ENCODE measurements around the gene CCDC57.
A peak's percentile ranks its signal among the peaks of the same experiment; 100 is the strongest.
"Not testable (repeated sequence)": the region's sequence is repeated elsewhere in the genome, so short reads cannot be mapped to it uniquely, and the experiment has no call there.

The CCDC57 gene

GRCh38 chr17:82222816-82223215 lies 10.2 kb upstream of the CCDC57 start:
- DNase-seq (ENCODE audit: low read depth), result no peak

DNA sequence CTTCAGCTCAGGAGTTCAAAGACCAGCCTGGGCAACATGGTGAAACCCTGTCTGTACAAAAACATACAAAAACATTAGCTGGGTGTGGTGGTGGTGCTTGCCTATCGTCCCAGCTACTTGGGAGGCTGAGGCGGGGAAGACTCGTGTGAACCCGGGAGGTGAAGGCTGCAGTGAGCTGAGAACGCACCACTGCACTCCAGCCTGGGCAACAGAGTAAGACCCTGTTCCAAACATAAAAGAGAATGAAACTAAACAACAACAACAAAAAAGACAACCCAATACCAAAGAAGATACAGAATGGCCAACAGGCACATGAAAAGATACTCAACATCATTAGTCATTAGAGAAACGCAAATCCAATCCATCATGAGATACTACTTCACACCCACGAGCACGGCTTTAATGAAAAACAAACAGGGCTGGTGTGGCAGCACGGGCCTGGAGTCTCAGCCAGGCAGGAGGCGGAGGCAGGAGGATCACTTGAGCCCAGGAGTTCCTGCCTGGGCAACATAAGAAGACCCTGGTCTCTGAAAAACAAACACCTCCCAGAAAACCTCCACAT lies 8.8 kb upstream of the CCDC57 start:
- DNase-seq (ENCODE audit: low read depth), result no peak

DNA sequence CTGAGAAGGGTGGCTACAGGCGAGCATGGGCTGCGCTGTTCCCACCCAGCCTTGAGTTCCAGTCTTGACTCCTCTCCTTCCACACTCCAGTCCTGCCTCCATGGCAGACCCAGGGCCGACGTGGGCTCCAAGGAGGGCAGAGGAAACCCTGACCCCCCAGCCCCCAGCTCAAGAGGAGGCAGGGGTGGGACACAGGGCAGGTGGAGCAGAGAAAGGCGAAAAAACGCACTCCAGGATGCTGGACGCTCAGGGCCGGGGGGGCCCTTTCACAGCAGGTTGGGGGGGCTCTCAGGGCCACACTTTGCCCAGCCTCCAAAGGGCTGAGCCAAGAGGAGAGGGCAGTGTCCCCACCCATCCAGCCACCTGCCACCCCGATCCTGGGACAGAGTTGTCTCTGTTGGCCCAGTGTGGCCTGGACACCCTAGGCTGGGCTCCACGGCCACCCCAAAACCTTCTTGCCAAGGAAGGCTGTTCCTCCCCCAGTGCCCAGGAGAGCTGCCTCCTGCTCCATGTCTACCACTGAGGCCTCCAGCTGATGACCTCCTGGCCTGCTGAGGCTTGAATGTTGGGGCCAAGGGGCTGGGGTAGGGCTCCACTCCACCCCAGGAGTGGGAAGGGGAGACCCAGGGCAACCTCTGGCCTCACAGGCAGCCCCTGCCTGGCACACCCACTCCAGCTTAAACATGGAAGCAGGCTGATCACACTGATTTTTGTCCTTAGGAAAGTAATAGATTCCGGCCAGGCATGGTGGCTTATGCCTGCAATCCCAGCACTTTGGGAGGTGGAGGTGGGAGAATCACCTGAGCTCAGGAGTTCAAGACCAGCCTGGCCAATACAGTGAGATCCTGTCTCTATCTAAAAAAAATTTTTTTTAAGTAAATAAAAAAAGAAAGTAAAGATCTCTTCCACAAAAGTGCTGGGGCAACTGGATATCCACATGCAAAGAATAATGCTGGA lies 7.4 kb upstream of the CCDC57 start:
- no peak for DNase-seq (ENCODE audit: low read depth)

- DNase-seq (ENCODE audit: low read depth), result no peak
Measured at GRCh38 chr17:82219083-82219482, 6.4 kb upstream of the CCDC57 start.

GRCh38 chr17:82218349-82219075 lies 5.9 kb upstream of the CCDC57 start:
- no peak for DNase-seq (ENCODE audit: low read depth)

DNA sequence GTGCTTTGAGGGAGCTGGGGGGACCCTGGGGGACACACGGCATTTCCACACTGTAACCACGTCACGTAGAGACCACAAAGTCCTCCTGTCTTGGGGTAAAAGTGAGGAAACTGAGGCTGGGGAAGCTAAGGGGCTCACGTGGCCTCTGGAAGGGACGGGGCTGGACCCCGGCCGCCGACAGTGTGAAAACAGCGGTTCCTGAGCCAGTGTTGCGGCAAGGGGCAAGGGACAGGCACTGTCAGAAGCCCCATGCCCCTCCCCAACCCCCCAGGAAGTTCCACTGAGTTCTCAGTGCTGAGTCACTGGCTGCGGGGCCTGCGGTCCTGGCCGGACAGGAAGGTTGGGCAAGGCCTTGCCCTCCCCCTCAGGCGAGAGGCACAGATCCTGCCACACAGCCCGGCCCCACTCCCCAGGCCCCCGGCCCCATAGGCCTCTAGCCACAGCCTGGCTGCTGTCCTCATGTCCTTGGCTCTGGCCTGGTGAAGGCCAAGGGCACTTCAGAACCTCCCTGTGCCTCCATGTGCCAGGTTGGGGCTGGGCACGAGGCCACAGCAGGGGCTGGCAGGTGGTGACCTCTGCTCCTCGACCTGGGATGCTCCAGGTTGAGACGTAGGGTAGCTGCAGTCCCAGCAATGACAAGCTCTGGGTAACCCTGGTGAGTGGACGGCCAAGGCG lies 5.0 kb upstream of the CCDC57 start:
- DNase-seq (ENCODE audit: low read depth), result peak; percentile 66

- DNase-seq (ENCODE audit: low read depth), result no peak
Measured at GRCh38 chr17:82217120-82217529, 4.5 kb upstream of the CCDC57 start.

DNA sequence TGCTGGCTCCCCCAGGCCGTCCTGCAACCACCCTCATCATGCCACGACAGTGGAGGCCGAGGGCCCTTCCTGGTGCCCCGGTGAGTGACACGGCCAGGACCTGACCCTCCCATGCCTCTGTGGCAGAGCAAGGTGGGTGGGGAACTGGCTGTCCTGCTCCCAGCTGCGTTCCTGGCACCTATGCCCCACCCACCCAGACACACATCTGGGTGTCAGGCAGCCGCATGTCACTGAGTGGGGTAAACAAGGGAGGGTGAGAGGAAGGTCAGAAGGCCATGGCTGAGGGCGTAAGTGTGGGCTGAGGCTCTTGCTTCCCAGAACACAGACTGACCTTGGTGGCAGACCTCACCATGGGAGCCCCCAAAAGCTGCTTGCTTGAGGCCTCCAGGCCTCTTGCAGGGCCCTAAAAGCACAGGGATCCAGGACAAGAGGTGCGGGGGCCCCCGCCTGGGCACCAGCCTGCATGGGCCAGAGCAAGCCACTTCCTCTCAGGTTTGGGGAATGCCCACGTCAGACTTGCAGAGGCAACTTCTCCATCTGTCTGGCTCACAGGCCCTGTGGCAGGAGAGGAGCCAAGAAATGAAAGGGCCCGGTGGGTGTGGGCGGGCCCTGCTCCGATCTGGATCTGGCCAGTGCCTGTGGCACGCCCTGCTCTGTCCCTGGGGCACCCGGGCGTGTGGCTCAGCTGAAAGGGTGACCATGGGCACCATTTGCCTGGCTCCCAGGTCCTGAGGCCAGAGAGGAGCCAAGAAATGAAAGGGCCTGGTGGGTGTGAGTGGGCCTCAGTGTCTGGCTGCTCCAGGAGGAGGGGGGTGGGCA lies 3.9 kb upstream of the CCDC57 start:
- peak; percentile 66 for DNase-seq (ENCODE audit: low read depth)

- DNase-seq (ENCODE audit: low read depth), result no peak
Measured at GRCh38 chr17:82215972-82216300, 3.3 kb upstream of the CCDC57 start.

DNA sequence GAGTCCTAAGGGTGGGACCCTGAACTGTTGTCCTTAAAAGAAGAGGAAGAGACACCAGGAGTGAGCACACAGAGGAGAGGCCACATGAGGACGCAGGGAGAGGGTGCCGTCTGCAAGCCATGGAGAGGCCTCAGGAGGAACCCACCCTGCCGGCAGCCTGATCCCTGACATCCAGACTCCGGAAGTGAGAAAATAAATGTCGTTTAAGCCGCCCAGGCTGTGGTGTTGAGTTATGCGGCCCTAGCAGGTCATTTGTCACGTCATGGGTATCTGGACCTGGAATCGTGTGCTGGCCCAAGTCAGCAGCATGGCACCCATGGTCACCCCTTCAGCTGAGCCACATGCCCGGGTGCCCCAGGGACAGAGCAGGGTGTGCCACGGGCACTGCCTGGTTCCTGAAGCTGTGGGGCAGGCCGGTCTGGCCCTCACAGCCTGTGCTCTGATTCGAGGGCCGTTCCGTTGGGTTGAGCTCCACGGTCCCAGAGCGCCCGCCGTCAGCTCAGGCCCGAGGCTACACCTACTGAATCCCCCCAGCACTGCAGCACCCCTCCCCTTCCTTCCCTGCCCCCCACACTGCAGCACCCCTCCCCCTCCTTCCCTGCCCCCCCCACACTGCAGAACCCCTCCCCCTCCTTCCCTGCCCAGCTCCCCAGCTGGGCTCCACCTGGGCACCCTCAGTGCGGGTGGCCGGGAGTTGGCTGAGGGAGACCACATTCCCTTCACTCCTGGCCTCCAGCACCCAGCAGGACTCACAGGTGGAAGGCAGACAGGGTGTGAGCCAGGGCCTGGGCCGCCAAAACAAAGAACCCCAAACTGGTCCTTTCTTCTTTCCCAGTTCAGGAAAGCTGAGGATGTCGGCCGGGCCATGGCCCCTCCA lies 2.7 kb upstream of the CCDC57 start:
- no peak for DNase-seq (ENCODE audit: low read depth)

DNA sequence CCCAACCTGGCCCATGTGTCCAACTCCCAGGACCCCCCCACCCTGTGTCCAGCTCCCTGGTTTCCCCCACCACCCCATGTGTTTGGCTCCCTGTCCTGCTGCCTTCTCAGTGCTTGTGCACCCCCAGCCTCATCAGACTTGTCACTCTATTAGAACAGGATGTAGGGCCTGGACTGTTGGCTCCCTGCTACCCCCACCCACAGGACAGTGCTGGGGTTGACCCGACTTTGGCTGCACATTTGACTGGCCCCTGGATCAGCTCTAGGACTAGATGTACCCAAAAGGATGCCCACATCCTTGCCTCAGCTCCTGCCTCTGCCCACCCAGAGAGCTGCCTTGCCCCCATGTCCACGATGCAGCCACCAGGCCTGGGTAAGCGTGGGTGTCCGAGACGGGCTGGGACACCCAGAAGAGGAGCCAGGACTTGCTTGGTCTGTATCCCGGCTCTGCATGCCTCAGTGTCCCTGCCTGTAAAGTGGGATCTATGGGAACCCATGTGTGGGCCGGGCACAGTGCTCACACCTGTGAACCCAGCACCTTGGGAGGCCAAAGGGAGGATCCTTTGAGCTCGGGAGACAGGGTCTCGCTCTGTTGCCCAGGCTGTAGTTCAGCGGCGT lies 1.5 kb upstream of the CCDC57 start:
- DNase-seq (ENCODE audit: low read depth), result no peak

DNA sequence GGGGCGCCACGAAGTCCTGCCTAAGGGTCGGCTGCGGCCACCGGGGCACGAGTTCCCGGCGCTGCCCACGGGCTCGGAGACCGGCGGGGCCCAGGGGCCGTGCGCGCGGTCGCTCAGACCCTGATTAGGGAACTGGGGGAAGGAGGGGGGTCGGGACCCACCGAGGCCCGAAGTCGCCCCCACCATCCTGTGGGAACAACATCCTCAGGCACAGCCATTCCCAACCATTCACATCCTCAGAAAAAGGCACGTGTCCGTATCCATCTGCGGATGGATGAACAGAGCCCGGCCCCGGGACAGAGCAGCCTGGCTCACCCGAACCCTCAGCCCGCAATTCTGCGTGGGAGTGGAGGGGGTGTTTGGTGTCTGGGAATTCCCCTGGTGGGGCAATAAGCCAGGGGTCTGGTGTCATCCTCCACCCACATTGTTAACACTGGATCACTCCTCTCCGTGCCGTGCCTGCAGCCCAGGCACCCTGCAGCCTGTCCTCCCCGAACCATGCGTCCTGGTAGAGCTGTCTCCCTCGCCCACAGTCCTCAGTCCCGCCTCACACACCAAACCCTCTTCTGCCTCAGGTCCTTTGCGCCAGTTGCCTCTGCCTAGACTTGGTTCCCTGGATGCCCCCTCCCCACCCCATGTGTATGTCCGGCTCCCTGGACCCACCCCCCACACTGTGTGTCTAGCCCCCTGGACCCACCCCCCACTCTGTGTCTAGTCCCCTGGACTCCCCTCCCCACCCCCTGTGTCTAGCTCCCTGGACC lies 789 bp upstream of the CCDC57 start:
- DNase-seq (ENCODE audit: low read depth), result no peak

GRCh38 chr17:82210655-82211054 lies 2.0 kb downstream of the CCDC57 start:
- DNase-seq (ENCODE audit: low read depth), result not testable (repeated sequence)

DNA sequence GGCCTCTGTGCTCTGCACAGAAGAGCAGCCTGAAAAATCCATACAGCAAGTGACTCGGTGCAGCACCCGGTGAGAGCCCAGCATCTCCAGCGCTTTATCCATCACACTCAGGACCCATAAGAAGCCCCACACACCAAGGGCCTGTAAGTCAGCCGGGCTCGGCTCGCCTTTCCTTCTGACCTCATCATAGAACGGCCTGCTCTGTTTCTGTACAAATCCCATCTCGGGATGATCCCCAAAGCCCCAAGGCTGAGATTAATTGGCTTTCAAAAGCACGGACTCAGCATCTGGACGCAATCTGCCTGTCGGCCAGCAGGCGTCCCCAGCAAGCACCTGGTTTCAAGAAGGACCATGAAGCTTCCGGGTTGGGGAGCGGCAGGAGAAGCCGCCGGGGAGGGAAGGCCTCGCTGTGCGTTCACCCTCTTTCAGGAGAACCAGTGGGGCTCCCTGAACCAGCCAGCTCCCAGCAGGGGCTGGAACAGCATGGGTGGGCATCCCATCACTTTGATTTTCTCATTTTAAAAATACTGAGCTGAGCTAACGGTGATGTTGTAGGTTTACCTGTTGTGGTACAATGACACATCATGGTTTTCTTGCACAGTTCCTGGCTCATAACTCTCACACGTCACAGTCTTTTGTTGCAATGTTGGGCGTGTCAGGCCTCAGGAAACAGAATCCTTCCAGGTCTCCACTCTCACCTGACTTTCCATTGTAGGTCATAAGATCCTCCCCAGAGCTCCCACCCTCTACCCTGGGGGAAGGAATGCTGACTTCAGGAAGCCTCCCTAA lies 6.7 kb downstream of the CCDC57 start:
- no peak for DNase-seq (ENCODE audit: low read depth)

DNA sequence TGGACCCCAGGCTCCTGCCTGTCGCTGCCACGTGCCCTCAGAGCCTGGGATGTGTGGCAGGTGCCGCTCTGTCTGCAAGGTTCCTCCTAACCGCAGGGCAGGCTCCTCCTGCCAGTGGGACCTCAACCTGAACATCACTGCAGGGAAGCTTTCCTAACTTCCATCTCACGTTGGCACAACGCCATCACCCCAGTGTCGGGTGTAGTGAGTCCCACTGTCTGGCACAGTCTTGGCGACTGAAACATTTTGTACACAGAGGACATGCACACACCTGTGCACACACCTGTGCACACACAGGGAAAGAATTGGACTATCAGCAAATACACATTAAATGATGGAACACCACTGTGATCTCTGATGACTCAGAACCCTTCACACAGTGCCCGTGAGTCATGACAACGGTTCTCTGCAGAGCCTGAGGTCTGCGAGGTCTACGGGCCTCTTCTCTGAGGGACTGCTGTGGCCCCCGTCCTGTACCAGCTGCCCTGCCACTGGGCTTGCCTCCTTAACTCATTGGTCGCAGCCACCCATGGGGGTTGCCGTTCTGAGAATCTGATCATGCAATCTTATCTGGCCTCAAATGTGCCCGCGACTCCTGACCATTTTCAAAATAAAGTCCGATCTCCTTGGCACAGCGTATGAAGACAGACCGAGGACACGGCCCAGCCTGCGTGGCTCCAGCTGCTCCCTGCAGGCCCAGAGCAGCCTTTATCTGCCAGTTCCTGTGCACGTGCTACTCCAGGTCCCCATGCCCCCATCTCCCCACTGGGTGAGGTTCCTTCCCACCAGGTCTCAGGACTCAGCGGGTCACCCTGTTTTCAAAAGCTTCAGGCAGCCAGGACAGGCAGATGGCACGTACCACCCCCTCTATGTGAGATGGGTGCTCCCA lies 7.6 kb downstream of the CCDC57 start:
- DNase-seq (ENCODE audit: low read depth), result no peak

- no peak for DNase-seq (ENCODE audit: low read depth)
Measured at GRCh38 chr17:82203920-82204319, 8.7 kb downstream of the CCDC57 start.

DNA sequence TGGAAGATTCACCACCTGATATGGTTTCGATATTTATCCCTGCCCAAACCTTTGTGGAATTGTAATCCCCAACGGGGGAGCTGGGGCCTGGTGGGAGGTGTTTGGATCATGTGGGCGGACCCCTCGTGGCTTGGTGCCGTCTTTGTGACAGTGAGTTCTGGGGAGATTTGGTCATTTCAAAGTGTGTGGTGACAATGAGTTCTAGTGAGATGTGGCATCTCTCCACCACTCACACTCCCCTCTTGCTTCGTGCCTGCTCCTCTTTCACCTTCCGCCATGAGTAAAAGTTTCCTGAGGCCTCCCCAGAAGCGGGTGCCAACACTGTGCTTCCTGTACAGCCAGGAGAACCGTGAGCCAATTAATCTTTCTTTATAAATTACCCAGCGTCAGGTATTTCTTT lies 9.7 kb downstream of the CCDC57 start:
- no peak for DNase-seq (ENCODE audit: low read depth)
